HG02870 (cell line): ENCODE data around the gene VAMP5.
A peak's percentile ranks its signal among the peaks of the same experiment; 100 is the strongest.

ENCODE experiments used
- ATAC-seq: cut with Tn5 transposase; IDR thresholded peaks from one replicate; pipeline ENCODE4 v1.9.1; 2021; ENCODE audit warnings: mild to moderate bottlenecking, moderate library complexity; ENCODE audit not compliant: unreplicated experiment

Gene VAMP5

GRCh38 chr2:85621338-85621737 lies 37.1 kb downstream of the VAMP5 start:
- no peak for ATAC-seq

GRCh38 chr2:85623991-85624390 lies 39.8 kb downstream of the VAMP5 start:
- no peak for ATAC-seq

GRCh38 chr2:85628658-85629057 lies 44.4 kb downstream of the VAMP5 start:
- peak; percentile 92 for ATAC-seq

- no peak for ATAC-seq
Observed at GRCh38 chr2:85631316-85631715, 47.1 kb downstream of the VAMP5 start.

GRCh38 chr2:85635011-85635410 lies 50.8 kb downstream of the VAMP5 start:
- ATAC-seq = no peak

GRCh38 chr2:85635636-85636035 lies 51.4 kb downstream of the VAMP5 start:
- ATAC-seq = no peak

GRCh38 chr2:85642725-85643124 lies 58.5 kb downstream of the VAMP5 start:
- ATAC-seq = peak; percentile 91
